Mucosa of stomach (tissue), 1 donor: ENCODE measurements around the gene OXA1L.
"Not testable (repeated sequence)": the region's sequence is repeated elsewhere in the genome, so short reads cannot be mapped to it uniquely, and the experiment has no call there.

ENCODE experiments used
- H3K27me3 ChIP-seq: one replicate; pipeline ENCODE4 v1.7.0; 2013; ENCODE audit warnings: mild to moderate bottlenecking, low read length; ENCODE audit not compliant: control insufficient read depth, insufficient read depth
- H3K36me3 ChIP-seq: one replicate; pipeline ENCODE4 v1.7.0; 2013; ENCODE audit warnings: low read length; ENCODE audit not compliant: control insufficient read depth, insufficient read depth
- H3K4me1 ChIP-seq: one replicate; pipeline ENCODE4 v1.7.0; 2013; ENCODE audit warnings: mild to moderate bottlenecking, low read length; ENCODE audit not compliant: control insufficient read depth, insufficient read depth
- H3K4me3 ChIP-seq: one replicate; pipeline ENCODE4 v1.7.0; 2013; ENCODE audit warnings: low read length
- H3K9ac ChIP-seq: one replicate; pipeline ENCODE4 v1.7.0; 2013; ENCODE audit warnings: mild to moderate bottlenecking, low read length, moderate library complexity
- H3K9me3 ChIP-seq: one replicate; pipeline ENCODE4 v1.7.0; 2013; ENCODE audit warnings: mild to moderate bottlenecking, low read length, moderate library complexity; ENCODE audit not compliant: control insufficient read depth
- donor health status: Pancreatic carcinoma.

OXA1L gene

DNA sequence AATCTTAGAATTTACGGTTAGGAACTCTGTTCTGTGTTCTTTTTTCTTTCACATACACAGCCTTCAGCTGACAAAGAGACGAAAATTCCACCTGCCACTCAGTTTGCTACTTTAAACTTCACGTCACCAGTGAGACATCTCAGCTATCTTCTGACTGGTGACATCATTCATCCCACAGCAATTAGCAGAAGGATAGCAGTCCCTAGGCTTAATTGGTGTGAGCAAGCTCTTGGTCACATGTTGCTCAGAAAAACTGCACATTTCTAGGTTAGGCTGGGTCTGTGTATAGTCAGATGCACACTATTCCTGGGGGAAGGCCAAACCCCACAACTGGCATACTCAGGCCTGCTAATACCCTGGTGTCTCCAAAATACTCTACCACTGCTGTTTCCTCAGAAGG, 24.8 kb downstream of the OXA1L start:
- H3K9ac ChIP-seq, result no peak overlapping the region
- no peak overlapping the region for H3K4me3 ChIP-seq
- no peaks in the 10 kb centered on the region for H3K4me1 ChIP-seq
- no peaks in the 10 kb centered on the region for H3K9me3 ChIP-seq
- H3K36me3 ChIP-seq, result no peaks in the 10 kb centered on the region
- H3K27me3 ChIP-seq, result no peaks in the 10 kb centered on the region

- Histone ChIP-seq H3K4me1 (no peaks in the 10 kb centered on the region), H3K9me3 (no peaks in the 10 kb centered on the region), H3K27me3 (no peaks in the 10 kb centered on the region), H3K4me3 (no peak overlapping the region), H3K36me3 (no peaks in the 10 kb centered on the region), H3K9ac (no peak overlapping the region)
Measured at GRCh38 chr14:22792158-22792557, 25.7 kb downstream of the OXA1L start.

DNA sequence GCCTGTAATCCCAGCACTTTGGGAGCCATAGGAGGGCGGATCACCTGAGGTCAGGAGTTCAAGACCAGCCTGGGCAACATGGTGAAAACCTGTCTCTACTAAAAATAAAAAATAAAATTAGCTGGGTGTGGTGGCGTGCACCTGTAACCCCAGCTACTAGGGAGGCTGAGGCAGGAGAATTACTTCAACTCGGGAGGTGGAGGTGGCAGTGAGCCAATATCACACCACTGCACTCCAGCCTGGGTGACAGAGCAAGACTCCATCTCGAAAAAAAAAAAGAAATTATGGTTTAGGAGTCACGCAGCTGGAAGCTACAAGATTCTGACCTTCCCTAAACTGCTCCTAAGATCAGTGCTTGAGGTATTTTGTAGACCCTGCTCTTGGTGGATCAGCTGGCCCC, 27.1 kb downstream of the OXA1L start:
- not testable (repeated sequence) for H3K36me3 ChIP-seq, H3K4me1 ChIP-seq, H3K9me3 ChIP-seq, H3K27me3 ChIP-seq, H3K4me3 ChIP-seq, H3K9ac ChIP-seq

GRCh38 chr14:22793976-22794375, 27.5 kb downstream of the OXA1L start:
- no peak overlapping the region for H3K4me3 ChIP-seq
- H3K36me3 ChIP-seq, result no peaks in the 10 kb centered on the region
- no peaks in the 10 kb centered on the region for H3K9me3 ChIP-seq
- no peak overlapping the region for H3K9ac ChIP-seq
- H3K4me1 ChIP-seq, result no peaks in the 10 kb centered on the region
- no peaks in the 10 kb centered on the region for H3K27me3 ChIP-seq

DNA sequence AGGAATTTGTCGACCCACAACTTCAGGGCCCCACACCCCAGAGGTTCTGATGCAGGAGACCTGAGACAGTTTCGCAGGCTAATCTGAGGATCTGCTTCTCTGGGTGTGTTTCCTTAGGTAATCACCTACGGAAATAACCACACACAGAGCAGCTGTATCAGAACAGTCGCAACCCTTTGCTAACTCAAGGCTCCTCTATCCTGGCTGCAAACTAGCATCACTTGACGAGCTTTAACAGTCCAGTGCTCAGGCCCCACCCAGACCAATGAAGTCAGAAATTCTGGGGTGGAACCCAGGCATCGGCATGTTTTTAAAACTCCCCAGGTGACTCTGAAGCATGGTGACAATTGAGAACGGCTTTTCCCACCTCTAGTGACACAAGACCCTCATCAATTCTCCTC, 28.1 kb downstream of the OXA1L start:
- H3K36me3 ChIP-seq, result no peaks in the 10 kb centered on the region
- no peaks in the 10 kb centered on the region for H3K4me1 ChIP-seq
- H3K9me3 ChIP-seq, result no peaks in the 10 kb centered on the region
- no peaks in the 10 kb centered on the region for H3K27me3 ChIP-seq
- H3K9ac ChIP-seq, result no peak overlapping the region
- H3K4me3 ChIP-seq, result no peak overlapping the region

DNA sequence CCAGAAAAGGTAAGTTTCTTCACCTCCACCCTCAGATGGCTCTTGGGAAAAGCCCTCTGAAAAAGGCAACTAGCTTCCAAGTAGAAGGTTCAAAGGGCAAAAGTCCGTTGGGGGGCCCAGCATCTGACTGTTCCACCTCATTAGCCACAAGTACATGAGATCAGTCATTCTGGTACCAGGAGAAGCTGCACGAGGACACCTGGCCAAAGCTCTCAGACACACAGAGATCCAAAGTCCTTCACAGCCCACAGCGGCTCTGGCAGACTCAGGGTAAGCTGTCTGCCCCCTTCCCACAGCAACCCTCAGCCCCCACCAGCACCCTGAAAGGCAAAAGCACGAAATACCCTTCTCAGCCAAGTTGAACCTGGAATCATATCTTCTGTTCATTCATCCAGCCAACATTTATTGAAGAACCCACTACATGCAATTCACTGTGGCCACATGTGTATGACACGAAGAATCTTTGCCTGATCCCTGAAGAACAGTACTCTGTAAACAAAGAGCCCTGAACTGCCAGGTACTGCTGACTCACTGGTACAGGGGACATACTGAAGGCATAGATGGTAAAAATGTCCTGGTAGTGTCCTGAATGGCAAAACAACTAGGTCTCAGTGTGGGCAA, 29.7 kb downstream of the OXA1L start:
- Histone ChIP-seq H3K4me1 (no peaks in the 10 kb centered on the region), H3K9ac (no peak overlapping the region), H3K9me3 (no peaks in the 10 kb centered on the region), H3K36me3 (no peaks in the 10 kb centered on the region), H3K27me3 (no peaks in the 10 kb centered on the region), H3K4me3 (no peak overlapping the region)

- Histone ChIP-seq H3K4me3 (no peak overlapping the region), H3K27me3 (no peaks in the 10 kb centered on the region), H3K36me3 (no peaks in the 10 kb centered on the region), H3K9me3 (no peaks in the 10 kb centered on the region), H3K9ac (no peak overlapping the region), H3K4me1 (no peaks in the 10 kb centered on the region)
Measured at GRCh38 chr14:22797017-22797917, 30.8 kb downstream of the OXA1L start.

- Histone ChIP-seq H3K4me1 (peaks cover under 1% of the 10 kb centered on the region), H3K4me3 (no peak overlapping the region), H3K9ac (no peak overlapping the region), H3K36me3 (no peaks in the 10 kb centered on the region), H3K9me3 (no peaks in the 10 kb centered on the region), H3K27me3 (no peaks in the 10 kb centered on the region)
Measured at GRCh38 chr14:22798528-22798927, 32.0 kb downstream of the OXA1L start.

DNA sequence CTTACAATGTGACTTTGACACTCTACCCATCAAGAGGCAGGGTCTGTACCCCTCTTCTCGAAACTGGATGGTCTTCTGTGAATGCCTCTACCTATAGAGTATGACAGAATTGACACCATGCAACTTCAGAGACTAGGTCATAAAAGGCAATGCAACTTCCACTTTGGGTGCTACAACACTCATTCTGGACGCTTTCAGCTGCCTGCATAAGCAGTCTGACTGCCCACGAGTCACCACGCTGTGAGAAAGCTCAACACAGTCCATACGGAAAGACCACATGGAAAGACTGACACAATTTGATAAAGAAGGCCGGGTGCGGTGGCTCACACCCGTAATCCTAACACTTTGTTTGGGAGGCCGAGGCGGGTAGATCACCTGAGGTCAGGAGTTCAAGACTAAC, 33.9 kb downstream of the OXA1L start:
- Histone ChIP-seq H3K27me3 (no peaks in the 10 kb centered on the region), H3K36me3 (no peaks in the 10 kb centered on the region), H3K9ac (no peak overlapping the region), H3K4me1 (peaks cover 4% of the 10 kb centered on the region), H3K4me3 (no peak overlapping the region), H3K9me3 (no peaks in the 10 kb centered on the region)

- Histone ChIP-seq H3K27me3 (no peaks in the 10 kb centered on the region), H3K9me3 (no peaks in the 10 kb centered on the region), H3K9ac (no peak overlapping the region), H3K4me3 (no peak overlapping the region), H3K36me3 (no peaks in the 10 kb centered on the region), H3K4me1 (peaks cover 4% of the 10 kb centered on the region)
Measured at GRCh38 chr14:22801716-22802115, 35.2 kb downstream of the OXA1L start.

- Histone ChIP-seq H3K4me3 (no peak overlapping the region), H3K9ac (no peak overlapping the region), H3K27me3 (no peaks in the 10 kb centered on the region), H3K4me1 (peaks cover 4% of the 10 kb centered on the region), H3K36me3 (no peaks in the 10 kb centered on the region), H3K9me3 (no peaks in the 10 kb centered on the region)
Measured at GRCh38 chr14:22802860-22803686, 36.6 kb downstream of the OXA1L start.

DNA sequence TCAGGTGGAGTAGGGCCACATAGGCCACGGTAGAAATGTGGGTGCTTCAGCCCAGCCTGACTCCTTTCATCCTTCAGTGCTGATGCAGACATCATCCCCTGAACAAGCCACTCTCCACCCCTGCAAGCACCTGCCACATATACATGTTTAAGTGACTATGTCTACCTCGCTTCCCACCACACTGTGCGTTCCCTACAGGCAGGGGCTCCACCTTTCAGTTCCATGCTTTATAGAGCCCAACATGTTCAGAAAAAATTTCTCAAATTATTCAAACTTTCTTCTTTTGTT, 37.1 kb downstream of the OXA1L start:
- Histone ChIP-seq H3K27me3 (no peaks in the 10 kb centered on the region), H3K4me1 (peaks cover 4% of the 10 kb centered on the region), H3K4me3 (no peak overlapping the region), H3K9me3 (no peaks in the 10 kb centered on the region), H3K9ac (no peak overlapping the region), H3K36me3 (no peaks in the 10 kb centered on the region)
